SK-N-SH treated with all-trans-retinoic acid at 6 μM for 48 hours (cell line): Measurements from ENCODE around the gene ANKS1A.

Experiments
- ATAC-seq: fragments of 200-7000 bp; cut with Tn5 transposase; 3 replicates; pipeline ENCODE4 v1.9.1; 2020; ENCODE audit warnings: mild to moderate bottlenecking, moderate library complexity
- ARNTL ChIP-seq: fragments of 450-650 bp; formaldehyde crosslinking; IDR thresholded peaks from 2 replicates; pipeline ENCODE4 v1.5.0; 2020; ENCODE audit warnings: low read depth, mild to moderate bottlenecking, moderate library complexity, borderline replicate concordance
- BACH2 ChIP-seq: fragments of 250-450 bp; sonication (Bioruptor Pico); IDR thresholded peaks from 2 replicates; pipeline ENCODE4 v1.9.0; 2021; ENCODE audit warnings: mild to moderate bottlenecking, borderline replicate concordance
- CSDC2 ChIP-seq: fragments of 250-450 bp; sonication (Bioruptor Pico); IDR thresholded peaks from 2 replicates; pipeline ENCODE4 v1.5.0; 2020; ENCODE audit warnings: mild to moderate bottlenecking, moderate library complexity
- CSRNP3 ChIP-seq: fragments of 250-450 bp; sonication (Bioruptor Pico); IDR thresholded peaks from 2 replicates; pipeline ENCODE4 v1.5.1; 2021; ENCODE audit warnings: mild to moderate bottlenecking, moderate library complexity
- ESRRG ChIP-seq: fragments of 250-450 bp; sonication (Bioruptor Pico); IDR thresholded peaks from 2 replicates; pipeline ENCODE4 v1.6.1; 2021; ENCODE audit warnings: mild to moderate bottlenecking
- GLIS3 ChIP-seq: fragments of 250-450 bp; sonication (Bioruptor Pico); IDR thresholded peaks from 2 replicates; pipeline ENCODE4 v1.5.0; 2020; ENCODE audit warnings: mild to moderate bottlenecking, moderate library complexity
- ISL1 ChIP-seq: fragments of 250-450 bp; sonication (Bioruptor Pico); IDR thresholded peaks from 2 replicates; pipeline ENCODE4 v2.1.2; 2022; ENCODE audit warnings: mild to moderate bottlenecking, moderate library complexity
- OSR1 ChIP-seq: fragments of 250-450 bp; sonication (Bioruptor Pico); IDR thresholded peaks from 2 replicates; pipeline ENCODE4 v1.8.0; 2022; ENCODE audit warnings: moderate library complexity, mild to moderate bottlenecking, inconsistent platforms
- PATZ1 ChIP-seq: fragments of 250-450 bp; sonication (Bioruptor Pico); IDR thresholded peaks from 2 replicates; pipeline ENCODE4 v1.8.0; 2020; ENCODE audit warnings: mild to moderate bottlenecking, moderate library complexity, borderline replicate concordance
- RARB ChIP-seq: fragments of 250-450 bp; sonication (Bioruptor Pico); IDR thresholded peaks from 2 replicates; pipeline ENCODE4 v1.8.0; 2021; ENCODE audit warnings: mild to moderate bottlenecking, moderate library complexity
- SNAI2 ChIP-seq: fragments of 250-450 bp; sonication (Bioruptor Pico); IDR thresholded peaks from 2 replicates; pipeline ENCODE4 v1.5.0; 2020; ENCODE audit warnings: mild to moderate bottlenecking, moderate library complexity
- TCF4 ChIP-seq: fragments of 250-450 bp; sonication (Bioruptor Pico); IDR thresholded peaks from 2 replicates; pipeline ENCODE4 v1.8.0; 2021; ENCODE audit warnings: mild to moderate bottlenecking, moderate library complexity, borderline replicate concordance
- TOX ChIP-seq: fragments of 250-450 bp; sonication (Bioruptor Pico); IDR thresholded peaks from 2 replicates; pipeline ENCODE4 v1.8.0; 2021; ENCODE audit warnings: mild to moderate bottlenecking, moderate library complexity, borderline replicate concordance
- TSHZ2 ChIP-seq: fragments of 250-450 bp; sonication (Bioruptor Pico); IDR thresholded peaks from 2 replicates; pipeline ENCODE4 v1.5.0; 2020; ENCODE audit warnings: mild to moderate bottlenecking, moderate library complexity
- ZC3H10 ChIP-seq: fragments of 250-450 bp; sonication (Bioruptor Pico); IDR thresholded peaks from 2 replicates; pipeline ENCODE4 v1.5.1; 2021; ENCODE audit warnings: mild to moderate bottlenecking, moderate library complexity
- ZFP3 ChIP-seq: fragments of 250-450 bp; sonication (Bioruptor Pico); IDR thresholded peaks from 2 replicates; pipeline ENCODE4 v1.5.0; 2020; ENCODE audit warnings: mild to moderate bottlenecking, moderate library complexity
- ZFP30 ChIP-seq: fragments of 450-650 bp; formaldehyde crosslinking; IDR thresholded peaks from 2 replicates; pipeline ENCODE4 v1.5.0; 2022; ENCODE audit warnings: mild to moderate bottlenecking, moderate library complexity
- ZNF565 ChIP-seq: fragments of 450-650 bp; formaldehyde crosslinking; conservative IDR thresholded peaks from 2 replicates; pipeline ENCODE4 v1.5.0; 2020; ENCODE audit warnings: low read depth, mild to moderate bottlenecking, moderate library complexity
- ZNF70 ChIP-seq: fragments of 450-650 bp; formaldehyde crosslinking; IDR thresholded peaks from 2 replicates; pipeline ENCODE4 v1.5.0; 2020; ENCODE audit warnings: mild to moderate bottlenecking, moderate library complexity
- ZNF8 ChIP-seq: fragments of 450-650 bp; formaldehyde crosslinking; IDR thresholded peaks from 2 replicates; pipeline ENCODE4 v1.5.0; 2020; ENCODE audit warnings: mild to moderate bottlenecking, moderate library complexity
- TF ChIP-seq, protein P1 (sequence below): fragments of 250-450 bp; sonication (Bioruptor Pico); IDR thresholded peaks from 2 replicates; pipeline ENCODE4 v1.8.0; 2021; ENCODE audit warnings: low read depth, mild to moderate bottlenecking, moderate library complexity, borderline replicate concordance

Gene ANKS1A

DNA sequence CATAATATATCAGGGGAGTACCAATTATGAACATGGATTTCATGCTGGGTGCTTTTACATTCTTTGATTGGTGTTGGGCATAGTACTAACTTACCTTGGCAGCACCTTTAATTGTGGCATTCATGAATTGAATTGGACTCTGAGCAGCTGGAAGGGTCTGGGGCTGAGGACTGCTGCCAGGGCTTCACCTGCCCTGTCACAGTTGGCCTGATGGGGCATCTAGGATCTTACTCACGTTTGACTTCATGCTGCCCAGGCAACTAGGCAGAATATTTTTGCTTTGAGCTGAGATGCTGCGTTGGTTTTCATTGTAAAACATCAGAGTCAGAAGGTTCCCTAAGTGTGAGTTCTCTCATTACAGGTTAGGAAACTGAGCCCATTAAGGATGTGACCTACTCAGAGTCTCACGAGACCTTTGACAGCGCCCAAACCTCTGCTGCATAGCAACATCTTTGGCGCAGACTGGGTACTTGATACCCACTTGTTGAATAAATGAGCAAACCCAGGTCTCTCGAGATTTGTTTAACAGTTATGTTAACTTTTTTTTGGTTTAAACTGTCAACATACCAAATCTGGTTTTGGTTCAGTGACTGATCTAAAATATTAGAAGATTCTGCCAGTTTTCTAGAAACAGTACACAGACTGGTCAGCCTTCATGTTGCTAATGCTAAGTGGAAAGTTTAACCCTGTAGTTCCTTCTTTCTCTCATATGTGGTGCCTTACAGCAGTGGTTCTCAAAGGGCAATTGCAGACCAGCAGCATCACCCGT, 147.2 kb downstream of the ANKS1A start:
- no peak for TF ChIP-seq ZFP30 (CRISPR knock-in tag)
- TF ChIP-seq ESRRG (CRISPR knock-in tag): no peak
- TF ChIP-seq ISL1 (CRISPR knock-in tag): no peak
- no peak for TF ChIP-seq ZC3H10 (CRISPR knock-in tag)
- no peak for TF ChIP-seq TSHZ2 (CRISPR knock-in tag)
- TF ChIP-seq TCF4 (CRISPR knock-in tag): no peak
- no peak for TF ChIP-seq GLIS3 (CRISPR knock-in tag)
- no peak for TF ChIP-seq ZNF70 (CRISPR knock-in tag)
- no peak for TF ChIP-seq BACH2
- no peak for TF ChIP-seq ZNF565 (CRISPR knock-in tag)
- no peak for TF ChIP-seq ZNF8 (CRISPR knock-in tag)
- no peak for TF ChIP-seq TOX (CRISPR knock-in tag)
- no peak for TF ChIP-seq OSR1 (CRISPR knock-in tag)
- no peak for TF ChIP-seq ARNTL
- TF ChIP-seq, protein P1, sequence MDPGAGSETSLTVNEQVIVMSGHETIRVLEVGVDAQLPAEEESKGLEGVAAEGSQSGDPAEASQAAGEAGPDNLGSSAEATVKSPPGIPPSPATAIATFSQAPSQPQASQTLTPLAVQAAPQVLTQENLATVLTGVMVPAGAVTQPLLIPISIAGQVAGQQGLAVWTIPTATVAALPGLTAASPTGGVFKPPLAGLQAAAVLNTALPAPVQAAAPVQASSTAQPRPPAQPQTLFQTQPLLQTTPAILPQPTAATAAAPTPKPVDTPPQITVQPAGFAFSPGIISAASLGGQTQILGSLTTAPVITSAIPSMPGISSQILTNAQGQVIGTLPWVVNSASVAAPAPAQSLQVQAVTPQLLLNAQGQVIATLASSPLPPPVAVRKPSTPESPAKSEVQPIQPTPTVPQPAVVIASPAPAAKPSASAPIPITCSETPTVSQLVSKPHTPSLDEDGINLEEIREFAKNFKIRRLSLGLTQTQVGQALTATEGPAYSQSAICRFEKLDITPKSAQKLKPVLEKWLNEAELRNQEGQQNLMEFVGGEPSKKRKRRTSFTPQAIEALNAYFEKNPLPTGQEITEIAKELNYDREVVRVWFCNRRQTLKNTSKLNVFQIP: no peak
- TF ChIP-seq CSDC2 (CRISPR knock-in tag): no peak
- ATAC-seq: no peak

DNA sequence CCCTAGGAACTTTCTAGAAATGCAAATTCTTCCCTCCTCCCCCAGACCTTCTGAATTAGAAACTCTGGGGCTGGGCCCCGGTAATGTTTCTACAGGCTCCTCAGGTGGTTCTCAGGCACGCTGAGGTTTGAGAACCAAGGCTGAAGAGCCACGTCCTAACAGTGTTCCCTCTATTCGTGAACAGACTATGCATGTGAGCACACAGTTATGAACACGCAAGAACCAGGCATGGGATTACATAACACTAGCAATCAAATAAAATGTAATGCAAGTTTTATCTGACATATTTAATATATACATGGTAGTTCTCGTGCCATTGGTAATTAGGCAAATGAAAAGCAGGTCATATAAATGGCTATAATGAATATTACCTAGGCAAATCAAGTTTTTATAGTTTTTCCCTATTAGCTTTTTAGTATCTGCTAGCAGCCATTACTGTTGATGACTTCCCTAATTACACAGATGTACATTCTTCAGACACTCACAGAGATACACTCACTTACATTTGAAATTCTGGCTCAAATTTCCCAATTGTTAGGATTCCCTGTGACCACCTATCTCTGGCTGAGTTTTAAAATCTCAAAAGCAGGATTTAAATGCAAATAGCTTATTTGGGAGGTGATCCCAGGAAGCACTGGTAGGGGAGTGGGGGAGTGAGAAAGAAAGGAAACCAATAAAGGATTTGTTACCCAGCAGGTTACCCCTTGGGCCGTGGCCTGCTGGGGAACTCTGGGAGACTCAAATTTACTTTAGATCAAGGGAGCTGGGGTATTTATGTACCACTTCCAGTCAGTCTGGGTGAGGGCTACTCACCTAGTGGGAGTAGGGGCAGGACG, 148.0 kb downstream of the ANKS1A start:
- ATAC-seq: no peak
- TF ChIP-seq PATZ1 (CRISPR knock-in tag) (no peak), SNAI2 (CRISPR knock-in tag) (no peak), OSR1 (CRISPR knock-in tag) (no peak), ZFP3 (CRISPR knock-in tag) (no peak), ZNF565 (CRISPR knock-in tag) (no peak), ZFP30 (CRISPR knock-in tag) (no peak), ESRRG (CRISPR knock-in tag) (no peak), CSRNP3 (CRISPR knock-in tag) (no peak), ZNF70 (CRISPR knock-in tag) (no peak), RARB (CRISPR knock-in tag) (no peak)
- TF ChIP-seq, protein P1: no peak
